Stimulated activated effector memory CD8-positive, alpha-beta T cell treated with anti-CD3 and anti-CD28 coated beads, Interleukin-12 subunit alpha, Interleukin-12 subunit beta, amount 100 ng/mL, for 72 hours (primary cell): ENCODE results near the gene ZNF764.

Source experiments
- ATAC-seq: fragments of 150-1000 bp; cut with Tn5 transposase; 2 replicates; pipeline ENCODE4 v1.10.0; 2021
- DNase-seq, 2 donors: peaks; one replicate each; pipeline ENCODE4 v3.0.0; 2021 to 2022; ENCODE audit warnings: low spot score in 2 of 2
- H3K27ac Mint-ChIP-seq: one replicate; pipeline ENCODE4 v1.8.0; 2022; ENCODE audit warnings: mild to moderate bottlenecking, mixed read lengths
- H3K36me3 Mint-ChIP-seq: one replicate; pipeline ENCODE4 v1.8.0; 2022; ENCODE audit warnings: mild to moderate bottlenecking, mixed read lengths
- H3K4me1 Mint-ChIP-seq: one replicate; pipeline ENCODE4 v1.8.0; 2022; ENCODE audit warnings: mixed read lengths
- H3K4me3 Mint-ChIP-seq: one replicate; pipeline ENCODE4 v1.8.0; 2022; ENCODE audit warnings: mild to moderate bottlenecking, mixed read lengths
- H3K9me3 Mint-ChIP-seq: one replicate; pipeline ENCODE4 v1.8.0; 2022; ENCODE audit warnings: mixed read lengths

The ZNF764 gene

GRCh38 chr16:30561089-30561816, 3.1 kb upstream of the ZNF764 start:
- H3K4me3 Mint-ChIP-seq: peak overlapping the region; percentile 77
- ATAC-seq (no peak), DNase-seq (no peak)
- H3K27ac Mint-ChIP-seq: peak overlapping the region; percentile 94
- H3K36me3 Mint-ChIP-seq: peaks cover 25% of the 10 kb centered on the region
- H3K9me3 Mint-ChIP-seq: no peaks in the 10 kb centered on the region
- peaks cover 34% of the 10 kb centered on the region for H3K4me1 Mint-ChIP-seq

GRCh38 chr16:30559690-30560089, 1.5 kb upstream of the ZNF764 start:
- Mint-ChIP-seq H3K36me3 (peaks cover 41% of the 10 kb centered on the region), H3K4me1 (peaks cover 32% of the 10 kb centered on the region), H3K9me3 (no peaks in the 10 kb centered on the region), H3K27ac (peak overlapping the region; percentile 94), H3K4me3 (peak overlapping the region; percentile 84)
- no peak for DNase-seq
- no peak for ATAC-seq

DNA sequence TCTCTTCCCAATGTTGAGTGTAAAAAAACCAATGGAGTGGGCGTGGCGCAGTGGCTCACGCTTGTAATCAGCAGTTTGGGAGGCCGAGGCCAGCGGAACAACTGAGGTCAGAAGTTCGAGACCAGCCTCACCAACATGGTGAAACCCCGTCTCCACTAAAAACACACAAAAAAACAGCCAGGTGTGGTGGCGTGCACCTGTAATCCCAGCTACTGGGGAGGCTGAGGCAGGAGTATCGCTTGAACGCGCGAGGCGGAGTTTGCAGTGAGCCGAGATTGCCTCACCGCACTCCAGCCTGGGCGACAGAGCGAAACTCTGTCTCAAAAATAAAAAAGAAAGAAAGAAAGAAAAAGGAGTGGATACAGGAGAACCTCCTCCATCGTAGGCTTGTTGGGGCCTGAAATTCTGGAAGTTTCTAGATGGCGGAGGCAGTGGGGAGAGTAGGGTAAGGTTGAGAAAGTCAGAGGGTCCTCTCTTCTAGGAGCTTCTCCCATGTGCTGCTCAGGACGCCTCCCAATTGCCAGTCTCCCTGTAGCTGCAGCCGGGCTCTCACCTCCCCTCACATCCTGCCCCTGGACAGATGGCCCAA, 709 bp upstream of the ZNF764 start:
- H3K36me3 Mint-ChIP-seq: peaks cover 49% of the 10 kb centered on the region
- peaks cover 39% of the 10 kb centered on the region for H3K4me1 Mint-ChIP-seq
- ATAC-seq (no peak), DNase-seq (no peak)
- peak overlapping the region; percentile 84 for H3K4me3 Mint-ChIP-seq
- H3K27ac Mint-ChIP-seq: peak overlapping the region; percentile 94
- H3K9me3 Mint-ChIP-seq: no peaks in the 10 kb centered on the region

DNA sequence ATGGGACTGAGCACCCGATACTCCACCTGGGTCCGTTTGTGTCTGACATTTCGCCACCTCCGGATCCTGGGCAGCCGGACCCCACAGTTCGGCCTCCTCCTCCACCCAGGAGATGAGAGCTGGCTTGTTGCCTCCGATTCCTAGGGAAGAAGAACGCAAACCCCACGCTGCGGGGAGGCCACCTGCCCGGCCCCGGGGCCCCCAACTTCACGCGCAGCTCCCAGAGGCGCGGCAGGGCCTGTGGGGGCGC, 542 bp downstream of the ZNF764 start:
- Mint-ChIP-seq H3K4me3 (peak overlapping the region; percentile 84), H3K36me3 (peaks cover 61% of the 10 kb centered on the region), H3K9me3 (no peaks in the 10 kb centered on the region), H3K4me1 (peaks cover 51% of the 10 kb centered on the region), H3K27ac (peak overlapping the region; percentile 94)
- no peak for ATAC-seq
- DNase-seq: no peak

DNA sequence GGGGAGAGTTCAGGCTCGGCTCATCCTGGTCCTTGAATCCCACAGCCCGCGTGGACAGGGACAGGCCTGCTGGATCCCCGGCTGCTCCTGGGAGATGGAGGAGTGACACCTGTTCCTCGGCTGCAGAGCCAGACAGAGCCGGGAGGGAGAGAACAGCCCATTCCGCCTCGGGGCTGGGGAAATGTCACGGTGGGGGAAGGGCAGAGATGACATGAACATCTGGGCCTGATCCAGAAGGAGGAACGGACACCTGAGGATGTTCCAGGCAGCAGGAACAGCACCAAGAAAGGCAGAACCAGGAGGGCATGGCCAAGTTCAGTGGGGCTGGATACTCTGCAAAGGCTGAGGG, 2.1 kb downstream of the ZNF764 start:
- H3K36me3 Mint-ChIP-seq: peaks cover 70% of the 10 kb centered on the region
- no peaks in the 10 kb centered on the region for H3K9me3 Mint-ChIP-seq
- ATAC-seq: no peak
- no peak for DNase-seq
- peak overlapping the region; percentile 84 for H3K4me3 Mint-ChIP-seq
- peaks cover 59% of the 10 kb centered on the region for H3K4me1 Mint-ChIP-seq
- peak overlapping the region; percentile 73 for H3K27ac Mint-ChIP-seq

- DNase-seq: no peak
- no peak for ATAC-seq
- H3K36me3 Mint-ChIP-seq: peaks cover 69% of the 10 kb centered on the region
- H3K9me3 Mint-ChIP-seq: no peaks in the 10 kb centered on the region
- peak overlapping the region; percentile 73 for H3K27ac Mint-ChIP-seq
- H3K4me3 Mint-ChIP-seq: peak overlapping the region; percentile 84
- peaks cover 57% of the 10 kb centered on the region for H3K4me1 Mint-ChIP-seq
These were observed 2.7 kb downstream of the ZNF764 start for GRCh38 chr16:30555315-30556124.

GRCh38 chr16:30554557-30555314, 3.4 kb downstream of the ZNF764 start:
- DNase-seq (no peak), ATAC-seq (no peak)
- Mint-ChIP-seq H3K36me3 (peaks cover 69% of the 10 kb centered on the region), H3K4me3 (no peak overlapping the region), H3K4me1 (peaks cover 57% of the 10 kb centered on the region), H3K9me3 (no peaks in the 10 kb centered on the region), H3K27ac (peak overlapping the region; percentile 97)

DNA sequence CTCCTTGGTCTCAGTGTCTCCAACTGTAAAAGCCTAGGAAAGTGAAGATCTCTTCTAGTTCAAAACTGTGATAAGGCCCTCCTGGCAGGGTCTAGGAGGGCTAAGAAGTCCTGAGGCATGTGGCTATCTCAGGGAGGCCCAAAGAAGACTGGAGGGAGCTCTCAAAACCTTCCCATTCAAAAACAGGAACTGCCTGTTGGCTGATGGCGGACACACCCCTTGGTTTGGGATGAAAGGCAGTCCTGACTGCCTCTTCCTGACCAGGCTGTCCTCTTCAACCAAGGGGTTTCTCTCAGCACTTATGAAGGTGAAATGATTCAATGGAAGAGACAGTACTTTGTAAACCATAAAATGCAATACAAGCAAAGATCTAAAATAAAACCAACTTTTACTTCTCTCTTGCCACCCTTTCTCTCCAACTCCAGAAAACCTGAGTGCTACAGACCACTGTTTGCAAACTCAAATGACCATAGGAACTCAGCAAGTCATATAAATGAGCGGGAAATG, 4.7 kb downstream of the ZNF764 start:
- peak overlapping the region; percentile 97 for H3K27ac Mint-ChIP-seq
- no peaks in the 10 kb centered on the region for H3K9me3 Mint-ChIP-seq
- H3K4me3 Mint-ChIP-seq: no peak overlapping the region
- DNase-seq (no peak), ATAC-seq (no peak)
- H3K36me3 Mint-ChIP-seq: peaks cover 64% of the 10 kb centered on the region
- peaks cover 57% of the 10 kb centered on the region for H3K4me1 Mint-ChIP-seq

- Mint-ChIP-seq H3K4me3 (peak overlapping the region; percentile 68), H3K36me3 (peaks cover 59% of the 10 kb centered on the region), H3K4me1 (peaks cover 61% of the 10 kb centered on the region), H3K9me3 (no peaks in the 10 kb centered on the region), H3K27ac (peak overlapping the region; percentile 97)
- ATAC-seq: no peak
- DNase-seq: no peak
These were observed 5.2 kb downstream of the ZNF764 start for GRCh38 chr16:30552956-30553355.

DNA sequence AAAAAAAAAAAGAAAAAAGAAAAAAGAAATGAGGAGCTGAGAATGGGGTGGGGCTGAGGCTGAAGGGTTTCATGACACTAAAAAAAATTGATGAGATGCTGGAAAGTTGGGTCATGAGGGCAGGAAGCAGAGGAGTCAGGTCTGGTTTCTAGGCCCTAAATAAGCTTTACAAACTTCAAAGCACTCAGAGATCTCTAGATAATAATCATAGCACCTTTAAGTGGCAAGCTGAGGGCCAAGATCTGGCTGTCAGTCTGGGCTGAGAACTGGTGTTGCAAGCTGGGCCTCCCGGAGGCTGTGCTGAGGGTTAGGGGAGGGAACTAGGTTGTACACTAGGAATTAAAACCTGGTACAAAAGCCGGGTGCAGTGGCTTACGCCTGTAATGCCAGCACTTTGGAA, 6.4 kb downstream of the ZNF764 start:
- H3K9me3 Mint-ChIP-seq: no peaks in the 10 kb centered on the region
- peak in 1 of 2 donors; percentile 68 for DNase-seq
- peaks cover 57% of the 10 kb centered on the region for H3K36me3 Mint-ChIP-seq
- peaks cover 65% of the 10 kb centered on the region for H3K4me1 Mint-ChIP-seq
- peak overlapping the region; percentile 68 for H3K4me3 Mint-ChIP-seq
- H3K27ac Mint-ChIP-seq: peak overlapping the region; percentile 97
- ATAC-seq: peak; percentile 86

DNA sequence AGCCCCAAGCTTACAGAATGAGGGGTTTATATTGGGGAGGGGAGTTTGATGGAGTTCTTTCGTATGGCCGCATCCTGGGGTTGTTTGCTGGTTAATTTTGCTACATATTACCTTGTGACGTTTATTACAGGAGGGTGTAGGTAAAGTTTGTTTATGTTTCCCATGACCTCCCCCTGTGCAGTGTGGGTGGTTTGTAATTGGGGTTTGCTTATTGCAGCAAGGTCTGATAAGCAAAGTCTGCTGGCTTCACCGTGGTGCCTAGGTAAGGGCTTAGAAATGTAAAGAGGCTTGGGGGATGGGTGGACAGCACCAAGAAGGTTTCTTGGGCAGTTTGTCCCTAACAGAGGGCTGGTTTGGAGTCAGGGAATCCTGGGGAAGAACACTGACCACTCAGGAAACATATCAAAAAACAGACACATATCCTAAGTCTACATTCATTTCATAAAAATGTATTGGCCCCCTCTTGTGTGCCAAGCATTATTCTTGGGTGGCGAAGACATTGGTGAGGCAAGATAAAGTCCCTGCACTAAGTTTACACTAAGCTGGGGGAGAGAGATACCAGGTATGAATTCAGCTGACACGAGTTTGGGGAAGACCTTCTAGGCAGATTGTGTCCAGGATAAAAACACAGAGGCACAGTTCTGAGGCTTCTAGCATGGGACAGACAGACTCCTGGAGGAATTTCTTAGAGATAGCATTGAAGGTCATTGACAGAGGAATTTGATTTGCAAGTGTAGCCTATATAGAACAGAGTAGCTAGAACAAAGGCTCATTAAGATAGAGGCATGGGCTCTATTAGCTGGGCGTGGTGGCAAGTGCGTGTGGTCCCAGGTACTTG, 9.5 kb downstream of the ZNF764 start:
- ATAC-seq: no peak
- H3K27ac Mint-ChIP-seq: peak overlapping the region; percentile 60
- H3K9me3 Mint-ChIP-seq: no peaks in the 10 kb centered on the region
- H3K36me3 Mint-ChIP-seq: peaks cover 26% of the 10 kb centered on the region
- H3K4me1 Mint-ChIP-seq: peaks cover 58% of the 10 kb centered on the region
- DNase-seq: no peak
- H3K4me3 Mint-ChIP-seq: no peak overlapping the region

GRCh38 chr16:30546115-30546514, 12.1 kb downstream of the ZNF764 start:
- peaks cover 33% of the 10 kb centered on the region for H3K4me1 Mint-ChIP-seq
- ATAC-seq (no peak), DNase-seq (no peak)
- peaks cover 1% of the 10 kb centered on the region for H3K36me3 Mint-ChIP-seq
- H3K27ac Mint-ChIP-seq: peak overlapping the region; percentile 53
- H3K4me3 Mint-ChIP-seq: no peak overlapping the region
- no peaks in the 10 kb centered on the region for H3K9me3 Mint-ChIP-seq

- H3K9me3 Mint-ChIP-seq: no peaks in the 10 kb centered on the region
- no peak for ATAC-seq
- no peak overlapping the region for H3K27ac Mint-ChIP-seq
- H3K4me3 Mint-ChIP-seq: no peak overlapping the region
- H3K4me1 Mint-ChIP-seq: peaks cover 25% of the 10 kb centered on the region
- DNase-seq: no peak
- peaks cover 4% of the 10 kb centered on the region for H3K36me3 Mint-ChIP-seq
These were observed 15.1 kb downstream of the ZNF764 start for GRCh38 chr16:30543067-30543466.

GRCh38 chr16:30541502-30542329, 16.5 kb downstream of the ZNF764 start:
- no peak for ATAC-seq
- no peak for DNase-seq
- no peaks in the 10 kb centered on the region for H3K9me3 Mint-ChIP-seq
- H3K4me3 Mint-ChIP-seq: no peak overlapping the region
- peaks cover 17% of the 10 kb centered on the region for H3K36me3 Mint-ChIP-seq
- peaks cover 20% of the 10 kb centered on the region for H3K4me1 Mint-ChIP-seq
- H3K27ac Mint-ChIP-seq: no peak overlapping the region
